Measurements from ENCODE around the gene GLIPR1L2. TPM values are rescaled to one million over a fixed set of nuclear protein-coding genes. Genes with fewer than 3 reads are reported as not detected.

GLIPR1L2 gene
- total and polyA plus RNA-seq, 10 of the 15 experiments (the other 5 are each of a cell fraction or from before 2014, with no cell fraction given), result 0.04 to 0.39 (median 0.09) TPM; not detected in 3

GRCh38 chr12:75428767-75429166, 37.9 kb downstream of the GLIPR1L2 start:
- H3K4me3 ChIP-seq, result no peak overlapping the region
- FAIRE-seq, result no peak
- H4K20me1 ChIP-seq (ENCODE audit: control insufficient read depth, insufficient read depth), result no peaks in the 10 kb centered on the region
- H3K4me2 ChIP-seq (ENCODE audit: control insufficient read depth, insufficient read depth), result no peak overlapping the region
- H3K9me3 ChIP-seq (replicated peaks; ENCODE audit: control insufficient read depth, insufficient read depth, low read length), result peaks cover 2% of the 10 kb centered on the region; the same call in 2 of the 3 replicates
- DNase-seq (ENCODE audit: low read depth, low spot score), result no peak
- peak; percentile 57; the same call in 1 of the 2 replicates for TF ChIP-seq CBX5 (IDR thresholded peaks at IDR 0.05; ENCODE audit: low read depth)
- TF ChIP-seq SREBF2 (IDR thresholded peaks at IDR 0.05; ENCODE audit: low read length), result no peak
- no peak for TF ChIP-seq HDAC6 (IDR thresholded peaks at IDR 0.05; ENCODE audit: unreplicated experiment)
- no TSS peak for BruUV-seq (replicated peaks)
- ChIA-PET RAD21 (ENCODE audit: unreplicated experiment) (no interaction called here), POLR2A (no interaction called here), SMC1A (ENCODE audit: uncharacterized antibody, unreplicated experiment) (no interaction called here), CTCF (no interaction called here)
- no peak overlapping the region for H2AFZ ChIP-seq (ENCODE audit: control insufficient read depth, low read depth, low read length)
- in situ Hi-C loops (cut with MboI) (no loop called here), intact Hi-C loops (cut with micrococcal nuclease; ENCODE audit: unreplicated experiment) (no loop called here)
- no peaks in the 10 kb centered on the region for H3K79me2 ChIP-seq (ENCODE audit: control insufficient read depth, insufficient read depth, low read length)
- H3K9ac ChIP-seq (ENCODE audit: control insufficient read depth, insufficient read depth, low read length), result no peak overlapping the region
- H3K4me1 ChIP-seq (ENCODE audit: control insufficient read depth, insufficient read depth, low read length), result no peaks in the 10 kb centered on the region
- H3K36me3 ChIP-seq (ENCODE audit: control insufficient read depth in 2 of 2, insufficient read depth in 2 of 2, low read length in 1 of 2), result no peaks in the 10 kb centered on the region
- no peak for ATAC-seq
- H3K27me3 ChIP-seq (replicated peaks in 1 of 2; ENCODE audit: control insufficient read depth in 2 of 2, insufficient read depth in 2 of 2, low read length in 1 of 2), result no peaks in the 10 kb centered on the region
- WGBS (ENCODE audit: insufficient coverage, insufficient replicate concordance, low lambda C conversion rate, missing lambda C conversion rate), result 54% methylated on average over 1 of the region's 1 CpG
- H3K27ac ChIP-seq (ENCODE audit: control insufficient read depth, insufficient read depth), result no peak overlapping the region

GRCh38 chr12:75432924-75433323, 42.0 kb downstream of the GLIPR1L2 start:
- intact Hi-C loops (cut with micrococcal nuclease; ENCODE audit: unreplicated experiment), result no loop called here
- Histone ChIP-seq H4K20me1 (ENCODE audit: control insufficient read depth, insufficient read depth) (no peaks in the 10 kb centered on the region), H3K79me2 (ENCODE audit: control insufficient read depth, insufficient read depth, low read length) (no peaks in the 10 kb centered on the region), H3K4me3 (no peak overlapping the region), H2AFZ (ENCODE audit: control insufficient read depth, low read depth, low read length) (no peak overlapping the region), H3K36me3 (ENCODE audit: control insufficient read depth in 2 of 2, insufficient read depth in 2 of 2, low read length in 1 of 2) (no peaks in the 10 kb centered on the region), H3K4me2 (ENCODE audit: control insufficient read depth, insufficient read depth) (no peak overlapping the region), H3K9me3 (replicated peaks; ENCODE audit: control insufficient read depth, insufficient read depth, low read length) (no peaks in the 10 kb centered on the region; the same call in 1 of the 3 replicates), H3K27ac (ENCODE audit: control insufficient read depth, insufficient read depth) (no peak overlapping the region), H3K4me1 (ENCODE audit: control insufficient read depth, insufficient read depth, low read length) (no peaks in the 10 kb centered on the region), H3K9ac (ENCODE audit: control insufficient read depth, insufficient read depth, low read length) (no peak overlapping the region), H3K27me3 (replicated peaks in 1 of 2; ENCODE audit: control insufficient read depth in 2 of 2, insufficient read depth in 2 of 2, low read length in 1 of 2) (no peaks in the 10 kb centered on the region)
- ATAC-seq (no peak), DNase-seq (ENCODE audit: low read depth, low spot score) (no peak), FAIRE-seq (no peak)
- ChIA-PET RAD21 (ENCODE audit: unreplicated experiment) (no interaction called here), POLR2A (no interaction called here), SMC1A (ENCODE audit: uncharacterized antibody, unreplicated experiment) (no interaction called here), CTCF (interaction anchor here (0.6 kb wide), 1 partner anchor 530 kb away, joined by 5 read pairs; no protein-coding TSS in a partner anchor)
- BruUV-seq (replicated peaks), result no TSS peak
- 0% methylated on average over 1 of the region's 1 CpG for WGBS (ENCODE audit: insufficient coverage, insufficient replicate concordance, low lambda C conversion rate, missing lambda C conversion rate)
- in situ Hi-C loops (cut with MboI), result no loop called here
- no peak for TF ChIP-seq ZNF24 (IDR thresholded peaks at IDR 0.05)
- TF ChIP-seq HDAC2 (IDR thresholded peaks at IDR 0.05), result no peak
- no peak for TF ChIP-seq CREM (IDR thresholded peaks at IDR 0.05; ENCODE audit: low read depth)
- no peak for TF ChIP-seq GATAD2B (conservative IDR thresholded peaks at IDR 0.05; ENCODE audit: low read depth)
- no peak for TF ChIP-seq PRDM15 (CRISPR knock-in tag; IDR thresholded peaks at IDR 0.05)
- TF ChIP-seq BMI1 (IDR thresholded peaks at IDR 0.05; ENCODE audit: borderline replicate concordance), result no peak
- no peak for TF ChIP-seq IRF4 (IDR thresholded peaks at IDR 0.05; ENCODE audit: low read depth, low read length)
- no peak for TF ChIP-seq CHD1 (IDR thresholded peaks at IDR 0.05; ENCODE audit: low read depth, low read length)
- no peak for TF ChIP-seq NFIC (IDR thresholded peaks at IDR 0.05; ENCODE audit: low read depth, low read length)
- TF ChIP-seq GABPA (IDR thresholded peaks at IDR 0.05; ENCODE audit: low read depth), result no peak
- no peak for TF ChIP-seq KAT2A (conservative IDR thresholded peaks at IDR 0.05; ENCODE audit: control insufficient read depth, low read depth, low read length)
- TF ChIP-seq FOS (IDR thresholded peaks at IDR 0.05; ENCODE audit: borderline replicate concordance, extremely low read depth, insufficient read length), result no peak

Measured in GM12878 (cell line).